Measurements from ENCODE around the gene DAPK1. TPM values are rescaled to one million over a fixed set of nuclear protein-coding genes. Genes with fewer than 3 reads are reported as not detected.

Gene DAPK1
- total RNA-seq, 1 experiment from 2014 or later = not detected

- Histone ChIP-seq H3K4me2 (ENCODE audit: low read depth, low read length, poor library complexity, severe bottlenecking) (no peak overlapping the region), H3K9me3 (ENCODE audit: low read length) (no peaks in the 10 kb centered on the region), H3K27me3 (ENCODE audit: low read length) (no peaks in the 10 kb centered on the region), H3K79me2 (ENCODE audit: low read length) (no peaks in the 10 kb centered on the region), H3K27ac (ENCODE audit: low read length) (no peak overlapping the region), H3K9ac (ENCODE audit: low read length) (no peak overlapping the region), H3K9me2 (replicated peaks; ENCODE audit: insufficient read depth, low read length) (no peaks in the 10 kb centered on the region), H3K36me3 (ENCODE audit: insufficient read depth, low read length) (no peaks in the 10 kb centered on the region), H2AFZ (ENCODE audit: low read length) (no peak overlapping the region), H3K4me3 (ENCODE audit: low read length) (no peak overlapping the region), H3K4me1 (ENCODE audit: low read length) (no peaks in the 10 kb centered on the region), H4K20me1 (ENCODE audit: insufficient read depth, low read depth, low read length) (no peaks in the 10 kb centered on the region)
- no peak for DNase-seq
These were observed 234.7 kb downstream of the DAPK1 start for GRCh38 chr9:87732344-87732743.

- Histone ChIP-seq H4K20me1 (ENCODE audit: insufficient read depth, low read depth, low read length) (no peaks in the 10 kb centered on the region), H3K36me3 (ENCODE audit: insufficient read depth, low read length) (no peaks in the 10 kb centered on the region), H3K27ac (ENCODE audit: low read length) (no peak overlapping the region), H3K9me2 (replicated peaks; ENCODE audit: insufficient read depth, low read length) (no peaks in the 10 kb centered on the region), H2AFZ (ENCODE audit: low read length) (no peak overlapping the region), H3K4me1 (ENCODE audit: low read length) (no peaks in the 10 kb centered on the region), H3K27me3 (ENCODE audit: low read length) (no peaks in the 10 kb centered on the region), H3K9ac (ENCODE audit: low read length) (no peak overlapping the region), H3K79me2 (ENCODE audit: low read length) (no peaks in the 10 kb centered on the region), H3K9me3 (ENCODE audit: low read length) (no peaks in the 10 kb centered on the region), H3K4me3 (ENCODE audit: low read length) (no peak overlapping the region), H3K4me2 (ENCODE audit: low read depth, low read length, poor library complexity, severe bottlenecking) (no peak overlapping the region)
- DNase-seq = no peak
These were observed 235.1 kb downstream of the DAPK1 start for GRCh38 chr9:87732756-87733155.

- Histone ChIP-seq H3K79me2 (ENCODE audit: low read length) (no peaks in the 10 kb centered on the region), H4K20me1 (ENCODE audit: insufficient read depth, low read depth, low read length) (no peaks in the 10 kb centered on the region), H3K27me3 (ENCODE audit: low read length) (no peaks in the 10 kb centered on the region), H3K27ac (ENCODE audit: low read length) (no peak overlapping the region), H3K9ac (ENCODE audit: low read length) (no peak overlapping the region), H3K4me2 (ENCODE audit: low read depth, low read length, poor library complexity, severe bottlenecking) (no peak overlapping the region), H3K4me3 (ENCODE audit: low read length) (no peak overlapping the region), H3K9me2 (replicated peaks; ENCODE audit: insufficient read depth, low read length) (no peaks in the 10 kb centered on the region), H3K4me1 (ENCODE audit: low read length) (no peaks in the 10 kb centered on the region), H3K36me3 (ENCODE audit: insufficient read depth, low read length) (no peaks in the 10 kb centered on the region), H2AFZ (ENCODE audit: low read length) (no peak overlapping the region), H3K9me3 (ENCODE audit: low read length) (no peaks in the 10 kb centered on the region)
- no peak for DNase-seq
These were observed 235.8 kb downstream of the DAPK1 start for GRCh38 chr9:87733273-87734052.

- Histone ChIP-seq H3K9me3 (ENCODE audit: low read length) (no peaks in the 10 kb centered on the region), H3K9me2 (replicated peaks; ENCODE audit: insufficient read depth, low read length) (no peaks in the 10 kb centered on the region), H3K79me2 (ENCODE audit: low read length) (no peaks in the 10 kb centered on the region), H3K4me2 (ENCODE audit: low read depth, low read length, poor library complexity, severe bottlenecking) (no peak overlapping the region), H3K9ac (ENCODE audit: low read length) (no peak overlapping the region), H3K4me3 (ENCODE audit: low read length) (no peak overlapping the region), H4K20me1 (ENCODE audit: insufficient read depth, low read depth, low read length) (no peaks in the 10 kb centered on the region), H3K36me3 (ENCODE audit: insufficient read depth, low read length) (no peaks in the 10 kb centered on the region), H3K27me3 (ENCODE audit: low read length) (no peaks in the 10 kb centered on the region), H2AFZ (ENCODE audit: low read length) (no peak overlapping the region), H3K27ac (ENCODE audit: low read length) (no peak overlapping the region), H3K4me1 (ENCODE audit: low read length) (no peaks in the 10 kb centered on the region)
- no peak for DNase-seq
These were observed 236.4 kb downstream of the DAPK1 start for GRCh38 chr9:87734106-87734505.

- H3K9ac ChIP-seq (ENCODE audit: low read length) = no peak overlapping the region
- no peaks in the 10 kb centered on the region for H3K27me3 ChIP-seq (ENCODE audit: low read length)
- H3K27ac ChIP-seq (ENCODE audit: low read length) = no peak overlapping the region
- H3K4me3 ChIP-seq (ENCODE audit: low read length) = no peak overlapping the region
- H3K9me2 ChIP-seq (replicated peaks; ENCODE audit: insufficient read depth, low read length) = no peaks in the 10 kb centered on the region
- DNase-seq = no peak
- no peaks in the 10 kb centered on the region for H3K4me1 ChIP-seq (ENCODE audit: low read length)
- H4K20me1 ChIP-seq (ENCODE audit: insufficient read depth, low read depth, low read length) = no peaks in the 10 kb centered on the region
- no peak overlapping the region for H2AFZ ChIP-seq (ENCODE audit: low read length)
- no peak overlapping the region for H3K4me2 ChIP-seq (ENCODE audit: low read depth, low read length, poor library complexity, severe bottlenecking)
- no peaks in the 10 kb centered on the region for H3K9me3 ChIP-seq (ENCODE audit: low read length)
- H3K79me2 ChIP-seq (ENCODE audit: low read length) = no peaks in the 10 kb centered on the region
- no peaks in the 10 kb centered on the region for H3K36me3 ChIP-seq (ENCODE audit: insufficient read depth, low read length)
These were observed 241.9 kb downstream of the DAPK1 start for GRCh38 chr9:87739546-87739945.

- Histone ChIP-seq H3K4me1 (ENCODE audit: low read length) (no peaks in the 10 kb centered on the region), H2AFZ (ENCODE audit: low read length) (no peak overlapping the region), H3K9ac (ENCODE audit: low read length) (no peak overlapping the region), H3K27ac (ENCODE audit: low read length) (no peak overlapping the region), H3K36me3 (ENCODE audit: insufficient read depth, low read length) (no peaks in the 10 kb centered on the region), H3K4me2 (ENCODE audit: low read depth, low read length, poor library complexity, severe bottlenecking) (no peak overlapping the region), H3K9me3 (ENCODE audit: low read length) (no peaks in the 10 kb centered on the region), H4K20me1 (ENCODE audit: insufficient read depth, low read depth, low read length) (no peaks in the 10 kb centered on the region), H3K4me3 (ENCODE audit: low read length) (no peak overlapping the region), H3K79me2 (ENCODE audit: low read length) (no peaks in the 10 kb centered on the region), H3K27me3 (ENCODE audit: low read length) (no peaks in the 10 kb centered on the region), H3K9me2 (replicated peaks; ENCODE audit: insufficient read depth, low read length) (no peaks in the 10 kb centered on the region)
- DNase-seq = no peak
These were observed 242.5 kb downstream of the DAPK1 start for GRCh38 chr9:87740209-87740608.

GRCh38 chr9:87741326-87741725 lies 243.7 kb downstream of the DAPK1 start:
- Histone ChIP-seq H3K9ac (ENCODE audit: low read length) (no peak overlapping the region), H4K20me1 (ENCODE audit: insufficient read depth, low read depth, low read length) (no peaks in the 10 kb centered on the region), H3K4me1 (ENCODE audit: low read length) (no peaks in the 10 kb centered on the region), H2AFZ (ENCODE audit: low read length) (no peak overlapping the region), H3K27me3 (ENCODE audit: low read length) (no peaks in the 10 kb centered on the region), H3K27ac (ENCODE audit: low read length) (no peak overlapping the region), H3K9me3 (ENCODE audit: low read length) (no peaks in the 10 kb centered on the region), H3K79me2 (ENCODE audit: low read length) (no peaks in the 10 kb centered on the region), H3K36me3 (ENCODE audit: insufficient read depth, low read length) (no peaks in the 10 kb centered on the region), H3K4me3 (ENCODE audit: low read length) (no peak overlapping the region), H3K9me2 (replicated peaks; ENCODE audit: insufficient read depth, low read length) (no peaks in the 10 kb centered on the region), H3K4me2 (ENCODE audit: low read depth, low read length, poor library complexity, severe bottlenecking) (no peak overlapping the region)
- no peak for DNase-seq

GRCh38 chr9:87741891-87742290 lies 244.2 kb downstream of the DAPK1 start:
- DNase-seq = no peak
- H3K79me2 ChIP-seq (ENCODE audit: low read length) = no peaks in the 10 kb centered on the region
- no peaks in the 10 kb centered on the region for H3K36me3 ChIP-seq (ENCODE audit: insufficient read depth, low read length)
- H3K9me2 ChIP-seq (replicated peaks; ENCODE audit: insufficient read depth, low read length) = no peaks in the 10 kb centered on the region
- H3K4me1 ChIP-seq (ENCODE audit: low read length) = no peaks in the 10 kb centered on the region
- no peak overlapping the region for H3K4me3 ChIP-seq (ENCODE audit: low read length)
- H3K9me3 ChIP-seq (ENCODE audit: low read length) = no peaks in the 10 kb centered on the region
- H4K20me1 ChIP-seq (ENCODE audit: insufficient read depth, low read depth, low read length) = no peaks in the 10 kb centered on the region
- H3K27me3 ChIP-seq (ENCODE audit: low read length) = no peaks in the 10 kb centered on the region
- no peak overlapping the region for H2AFZ ChIP-seq (ENCODE audit: low read length)
- no peak overlapping the region for H3K9ac ChIP-seq (ENCODE audit: low read length)
- no peak overlapping the region for H3K4me2 ChIP-seq (ENCODE audit: low read depth, low read length, poor library complexity, severe bottlenecking)
- H3K27ac ChIP-seq (ENCODE audit: low read length) = no peak overlapping the region

Measured in Karpas-422 (cell line).